Mammary epithelial cell (primary cell): ENCODE measurements around the gene DOCK11.

Experiments used
- CTCF ChIP-seq, 2 donors: IDR thresholded peaks in 1 of 2; conservative IDR thresholded peaks in 1 of 2; 2 replicates each; pipeline ENCODE4 v1.5.1; 2011 to 2012; ENCODE audit warnings: inconsistent platforms in 2 of 2, low read length in 2 of 2, mild to moderate bottlenecking in 2 of 2, control low read depth in 1 of 2, low read depth in 1 of 2; ENCODE audit not compliant: insufficient read depth in 1 of 2; ENCODE audit errors: extremely low read depth in 1 of 2
- EZH2 ChIP-seq: IDR thresholded peaks from 2 replicates; pipeline ENCODE4 v1.6.1; 2012; ENCODE audit warnings: low read length, inconsistent platforms, borderline replicate concordance

GRCh38 chrX:118484216-118484903 is 11.3 kb upstream of the DOCK11 start:
- TF ChIP-seq EZH2 = no peak
- TF ChIP-seq CTCF (conservative IDR thresholded peaks at IDR 0.05 in 1 of 2, IDR thresholded peaks at IDR 0.05 in 1 of 2; ENCODE audit: extremely low read depth in 1 of 2, insufficient read depth in 1 of 2, low read depth in 1 of 2, low read length in 2 of 2) = no peak
